GM21447 (cell line): ENCODE results near the gene ANTKMT.
A peak's percentile ranks its signal among the peaks of the same experiment; 100 is the strongest.

ENCODE experiments used
- ATAC-seq: cut with Tn5 transposase; IDR thresholded peaks from one replicate; pipeline ENCODE4 v1.9.1; 2021; ENCODE audit not compliant: unreplicated experiment

Gene ANTKMT

DNA sequence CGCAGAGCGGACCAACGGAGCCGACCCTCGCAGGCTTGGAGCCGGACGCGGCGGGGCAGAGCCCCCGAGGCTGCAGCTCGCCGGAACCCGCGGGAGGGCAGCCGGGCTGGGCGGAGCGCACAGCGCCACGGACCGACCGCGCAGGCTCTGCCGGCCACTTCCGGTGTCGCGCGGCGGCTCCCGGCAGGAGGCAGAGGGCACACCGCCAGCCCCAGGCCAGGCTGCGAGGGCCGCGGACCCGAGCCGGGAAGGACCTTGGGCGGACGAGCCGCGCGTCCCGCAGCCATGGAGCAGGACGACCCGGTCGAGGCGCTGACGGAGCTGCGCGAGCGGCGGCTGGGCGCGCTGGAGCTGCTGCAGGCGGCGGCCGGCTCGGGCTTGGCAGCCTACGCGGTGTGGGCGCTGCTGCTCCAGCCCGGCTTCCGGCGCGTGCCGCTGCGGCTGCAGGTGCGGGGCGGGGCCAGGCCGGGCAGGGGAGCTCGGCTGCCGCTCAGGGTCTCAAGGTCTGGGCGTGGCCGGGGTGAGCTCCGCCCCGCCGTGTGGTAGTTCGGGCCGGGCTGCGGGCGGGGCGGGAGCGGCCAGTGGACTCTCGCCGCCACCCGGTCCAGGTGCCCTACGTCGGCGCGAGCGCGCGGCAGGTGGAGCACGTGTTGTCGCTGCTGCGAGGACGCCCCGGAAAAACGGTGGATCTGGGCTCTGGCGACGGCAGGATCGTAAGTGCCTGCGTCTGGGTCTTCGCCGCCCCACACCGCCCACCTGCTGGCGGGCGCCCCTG is at the start of gene ANTKMT:
ANTKMT (plus strand) TSS at position 157 of the 775 bp plus-strand sequence; CDS start at position 286, 129 bp downstream.
- ATAC-seq, result peak; percentile 56

DNA sequence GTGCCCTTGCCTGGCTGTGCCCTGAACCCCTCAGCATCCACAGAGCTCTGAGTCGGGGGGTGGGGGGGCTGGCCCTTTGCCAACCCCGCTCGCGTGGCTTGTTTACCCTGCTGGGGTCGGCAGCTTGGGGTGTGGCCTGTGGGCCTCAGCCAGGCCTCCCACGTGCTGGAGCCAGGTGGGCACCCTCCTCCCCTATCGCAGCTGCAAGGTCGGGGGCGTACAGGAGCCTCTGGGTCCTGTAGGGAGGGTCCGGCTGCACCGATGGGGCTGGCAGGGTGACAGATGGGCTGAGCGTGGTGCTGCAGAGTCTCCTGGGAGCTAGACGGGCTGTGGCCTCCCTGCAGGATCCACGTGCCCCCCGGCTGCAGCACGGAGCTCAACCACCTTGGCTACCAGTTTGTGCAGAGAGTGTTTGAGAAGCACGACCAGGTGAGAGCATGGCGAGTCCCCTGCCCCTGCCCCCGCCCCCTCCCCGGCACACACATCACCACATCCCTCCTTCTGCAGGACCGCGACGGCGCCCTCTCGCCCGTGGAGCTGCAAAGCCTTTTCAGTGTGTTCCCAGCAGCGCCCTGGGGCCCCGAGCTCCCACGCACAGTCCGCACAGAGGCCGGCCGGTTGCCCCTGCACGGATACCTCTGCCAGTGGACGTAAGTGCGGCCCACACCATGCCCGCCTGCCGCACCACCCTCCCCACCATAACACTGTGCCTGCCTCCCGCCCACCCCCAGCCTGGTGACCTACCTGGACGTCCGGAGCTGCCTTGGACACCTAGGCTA is 49.4 kb upstream of the ANTKMT start:
- ATAC-seq, result no peak

DNA sequence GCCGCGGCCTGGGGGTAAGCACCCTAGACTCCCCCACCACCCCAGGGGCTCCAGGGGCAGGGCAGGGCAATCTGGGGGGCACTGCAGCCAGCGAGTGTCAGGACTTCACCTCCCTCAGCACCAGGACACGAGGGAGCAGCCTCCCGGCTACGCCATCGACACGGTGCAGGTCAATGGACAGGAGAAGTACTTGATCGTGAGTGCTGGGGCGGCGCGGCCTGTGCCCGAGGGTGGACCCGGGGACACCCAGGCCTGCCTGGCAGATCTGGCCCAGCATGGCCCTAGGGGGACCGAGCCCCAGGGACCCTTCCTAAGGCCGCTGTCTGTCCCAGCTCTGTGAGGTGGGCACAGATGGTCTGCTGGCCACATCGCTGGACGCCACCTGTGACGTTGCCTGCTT is 48.6 kb upstream of the ANTKMT start:
- ATAC-seq, result no peak

- no peak for ATAC-seq
Observed at GRCh38 chr16:672851-673250, 48.1 kb upstream of the ANTKMT start.

DNA sequence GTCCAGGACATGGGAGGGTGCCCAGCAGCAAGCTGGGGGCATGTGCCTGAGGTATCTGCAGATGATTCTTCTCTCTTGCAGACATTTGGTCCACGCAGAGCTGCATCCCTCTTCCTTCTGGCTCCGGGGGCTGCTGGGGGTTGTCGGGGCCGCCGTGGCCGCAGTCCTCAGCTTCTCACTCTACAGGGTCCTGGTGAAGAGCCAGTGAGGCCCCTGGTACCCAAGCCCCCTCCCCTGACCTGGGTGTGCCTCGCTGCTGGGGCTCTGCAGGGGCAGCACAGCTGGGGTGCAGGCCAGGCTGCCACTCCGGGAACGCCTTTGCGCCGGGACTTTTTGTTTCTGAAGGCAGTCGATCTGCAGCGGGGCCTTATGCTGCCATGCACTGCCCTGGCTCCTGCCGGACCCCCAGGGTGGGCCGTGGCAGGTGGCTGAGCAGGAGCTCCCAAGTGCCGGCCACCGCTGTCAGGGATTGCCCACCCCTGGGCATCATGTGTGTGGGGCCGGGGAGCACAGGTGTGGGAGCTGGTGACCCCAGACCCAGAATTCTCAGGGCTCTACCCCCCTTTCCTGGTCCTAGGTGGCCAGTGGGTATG is 47.5 kb upstream of the ANTKMT start:
- no peak for ATAC-seq

GRCh38 chr16:674214-674881 is 46.6 kb upstream of the ANTKMT start:
- no peak for ATAC-seq

DNA sequence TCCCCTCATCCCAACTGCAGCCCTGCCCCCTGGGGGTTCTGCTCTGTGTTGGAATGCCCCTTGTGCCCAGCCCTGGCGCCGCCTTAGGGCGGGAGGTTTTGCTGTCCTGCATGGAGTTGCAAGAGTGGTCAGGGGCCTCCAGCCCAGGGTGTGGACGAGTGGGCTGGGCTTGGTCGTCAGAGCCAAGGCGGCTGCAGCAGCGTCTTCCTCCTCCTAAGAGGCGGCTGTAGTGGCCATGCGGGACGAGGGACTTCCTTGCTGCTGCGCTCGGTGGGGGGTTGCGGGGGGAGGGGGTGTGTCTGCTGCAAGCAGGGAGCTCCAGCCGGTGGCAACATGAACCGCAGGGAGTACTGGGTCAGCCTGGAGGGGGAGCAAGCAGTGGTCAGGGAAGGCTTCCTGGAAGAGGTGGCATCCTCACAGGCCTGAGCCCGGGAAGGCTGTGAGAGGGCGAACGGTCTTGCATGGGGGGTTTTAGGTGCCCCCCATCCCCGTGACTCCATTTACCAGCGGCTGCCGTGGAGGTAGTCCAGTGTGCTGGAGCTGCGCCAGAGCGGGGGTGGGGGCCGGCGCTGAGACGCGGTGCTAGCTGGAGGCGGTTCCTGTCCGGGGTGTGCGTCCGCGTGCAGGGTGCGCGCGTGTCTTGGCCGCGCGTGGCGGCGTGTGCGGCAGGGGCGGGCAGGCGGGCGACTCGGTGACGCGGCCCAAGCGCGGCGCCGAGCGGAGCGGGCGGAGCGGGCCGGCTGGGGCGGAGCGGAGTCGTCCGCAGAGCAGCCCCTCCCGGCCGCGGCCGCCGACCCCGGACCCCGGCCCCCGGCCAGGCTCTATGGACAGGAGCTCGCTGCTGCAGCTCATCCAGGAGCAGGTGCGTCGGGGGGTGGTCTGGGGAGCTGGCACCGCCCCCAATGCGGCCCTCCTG is 45.7 kb upstream of the ANTKMT start, which contains the start of gene RHBDL1:
RHBDL1 (plus strand) TSS at position 704 of the 916 bp plus-strand sequence; CDS start at position 824, 120 bp downstream.
- no peak for ATAC-seq

- no peak for ATAC-seq
Observed at GRCh38 chr16:675884-676564, 44.9 kb upstream of the ANTKMT start.

- ATAC-seq, result no peak
Observed at GRCh38 chr16:676565-676902, 44.4 kb upstream of the ANTKMT start.

DNA sequence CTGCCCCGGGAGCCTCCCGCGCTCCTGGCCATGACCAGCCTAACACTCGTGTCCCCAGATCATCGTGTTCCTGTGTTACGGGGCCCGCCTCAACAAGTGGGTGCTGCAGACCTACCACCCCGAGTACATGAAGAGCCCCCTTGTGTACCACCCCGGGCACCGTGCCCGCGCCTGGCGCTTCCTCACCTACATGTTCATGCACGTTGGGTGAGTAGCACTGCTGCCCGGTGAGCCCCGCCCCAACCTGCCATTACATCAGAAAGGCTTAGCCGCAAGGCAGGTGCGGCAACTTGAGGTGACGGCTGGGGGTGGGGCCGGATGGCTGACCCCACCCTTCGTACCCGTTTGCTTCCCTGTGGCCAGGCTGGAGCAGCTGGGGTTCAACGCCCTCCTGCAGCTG is 44.0 kb upstream of the ANTKMT start:
- ATAC-seq, result no peak

DNA sequence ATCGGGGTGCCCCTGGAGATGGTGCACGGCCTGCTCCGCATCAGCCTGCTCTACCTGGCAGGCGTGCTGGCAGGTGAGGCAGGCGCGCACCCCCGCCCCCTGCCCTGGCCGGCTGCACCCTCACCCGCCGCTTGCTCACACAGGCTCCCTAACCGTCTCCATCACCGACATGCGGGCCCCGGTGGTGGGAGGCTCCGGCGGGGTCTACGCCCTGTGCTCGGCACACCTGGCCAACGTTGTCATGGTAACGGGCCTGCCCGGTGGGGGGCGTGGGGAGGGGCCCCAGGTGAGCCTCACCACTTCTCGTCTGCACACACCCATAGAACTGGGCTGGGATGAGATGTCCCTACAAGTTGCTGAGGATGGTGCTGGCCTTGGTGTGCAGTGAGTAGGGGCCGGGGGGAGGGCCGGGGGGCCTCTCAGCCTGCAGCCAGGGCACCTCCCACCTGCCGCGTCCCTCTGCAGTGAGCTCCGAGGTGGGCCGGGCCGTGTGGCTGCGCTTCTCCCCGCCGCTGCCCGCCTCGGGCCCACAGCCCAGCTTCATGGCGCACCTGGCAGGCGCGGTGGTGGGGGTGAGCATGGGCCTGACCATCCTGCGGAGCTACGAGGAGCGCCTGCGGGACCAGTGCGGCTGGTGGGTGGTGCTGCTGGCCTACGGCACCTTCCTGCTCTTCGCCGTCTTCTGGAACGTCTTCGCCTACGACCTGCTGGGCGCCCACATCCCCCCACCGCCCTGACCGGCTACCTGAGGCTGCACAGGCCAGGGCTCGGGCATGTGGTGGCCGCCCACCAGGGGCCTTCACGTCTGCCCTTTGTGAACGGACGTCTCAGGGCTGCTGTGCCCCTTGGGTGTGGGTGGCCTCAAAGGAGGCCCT is 43.4 kb upstream of the ANTKMT start:
- no peak for ATAC-seq

DNA sequence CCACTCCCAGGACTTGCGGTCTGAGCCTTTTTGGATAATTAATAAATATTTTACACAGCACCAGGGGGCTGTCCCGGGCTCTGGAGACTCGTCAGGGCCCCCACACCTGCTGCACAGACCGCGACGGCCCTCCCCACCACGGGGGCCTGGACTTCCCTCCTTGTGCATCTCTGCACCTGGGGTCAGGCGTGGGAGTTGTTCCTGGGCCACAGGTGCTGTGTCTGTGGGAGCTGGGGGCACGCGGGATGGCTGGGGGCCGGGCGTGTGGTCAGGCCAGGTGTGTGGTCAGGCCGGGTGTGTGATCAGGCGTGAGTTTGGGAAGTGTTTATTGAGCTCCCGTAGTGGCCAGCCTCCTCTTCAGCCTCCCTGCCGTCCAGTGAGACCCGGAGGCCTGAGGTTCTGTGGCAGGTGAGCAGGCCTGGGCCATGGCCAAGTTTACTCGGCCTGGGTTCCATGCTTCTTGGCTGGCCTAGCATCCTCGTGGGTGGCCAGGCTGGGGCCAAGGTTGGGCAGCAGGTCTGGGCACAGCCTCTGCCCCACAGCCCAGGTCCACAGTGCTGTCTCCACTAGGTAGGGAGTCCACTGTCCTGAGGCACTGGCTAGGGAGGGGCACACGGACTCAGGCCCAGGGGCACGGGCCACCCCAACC is 42.6 kb upstream of the ANTKMT start:
- no peak for ATAC-seq

GRCh38 chr16:678858-679813 is 41.8 kb upstream of the ANTKMT start:
- ATAC-seq, result no peak

- ATAC-seq, result peak; percentile 37
Observed at GRCh38 chr16:679814-680624, 40.9 kb upstream of the ANTKMT start, which contains the start of gene STUB1. TSS of gene STUB1 (plus strand) at chr16:680410. CDS start at chr16:680526, 116 bp downstream.

GRCh38 chr16:680625-680945 is 40.4 kb upstream of the ANTKMT start:
- no peak for ATAC-seq
